ENCODE results near the gene LEMD2.

GRCh38 chr6:33815854-33816253 lies 26.9 kb upstream of the LEMD2 start:
- TF ChIP-seq CTCF (optimal IDR thresholded peaks at IDR 0.05 in 1 of 3, IDR thresholded peaks at IDR 0.05 in 1 of 3, conservative IDR thresholded peaks at IDR 0.05 in 1 of 3; ENCODE audit: extremely low read depth in 1 of 3, insufficient read depth in 2 of 3, low read length in 3 of 3) (no peak), EZH2 (IDR thresholded peaks at IDR 0.05; ENCODE audit: low read length) (no peak)

Data from keratinocyte (primary cell).